Measurements from ENCODE around the gene PRLR.

- TF ChIP-seq SNAI2 (CRISPR knock-in tag; IDR thresholded peaks at IDR 0.05) = no peak; the same call in 1 of the 2 replicates
- TF ChIP-seq ISL1 (CRISPR knock-in tag; IDR thresholded peaks at IDR 0.05) = peak; percentile 25; the same call in 1 of the 2 replicates
- no peak for TF ChIP-seq OSR1 (CRISPR knock-in tag; IDR thresholded peaks at IDR 0.05)
- TF ChIP-seq PATZ1 (CRISPR knock-in tag; IDR thresholded peaks at IDR 0.05; ENCODE audit: borderline replicate concordance) = no peak
- TF ChIP-seq ZNF8 (CRISPR knock-in tag; IDR thresholded peaks at IDR 0.05) = no peak
- no peak for TF ChIP-seq GLIS3 (CRISPR knock-in tag; IDR thresholded peaks at IDR 0.05)
- TF ChIP-seq ZC3H10 (CRISPR knock-in tag; IDR thresholded peaks at IDR 0.05) = no peak
- TF ChIP-seq ESRRG (CRISPR knock-in tag; IDR thresholded peaks at IDR 0.05) = no peak
- TF ChIP-seq ZFP30 (CRISPR knock-in tag; IDR thresholded peaks at IDR 0.05) = no peak
Measured at GRCh38 chr5:35223787-35224395, 6.4 kb downstream of the PRLR start.

Measured in SK-N-SH treated with all-trans-retinoic acid at 6 μM for 48 hours (cell line).